Astrocyte (in vitro differentiated cells and primary cell): Measurements from ENCODE around the gene SST. TPM values are rescaled to one million over a fixed set of nuclear protein-coding genes. Genes with fewer than 3 reads are reported as not detected.
"Not testable (repeated sequence)": the region's sequence is repeated elsewhere in the genome, so short reads cannot be mapped to it uniquely, and the experiment has no call there.

Experiments
- DNase-seq: peaks from one replicate; pipeline ENCODE4 v3.0.0-alpha.2; 2010; ENCODE audit warnings: low read depth
- FAIRE-seq: peaks from 2 replicates; lab custom pipeline; 2011; peaks lifted over from hg19 to GRCh38; lab: Jason Lieb, UNC
- H2AFZ ChIP-seq: 2 replicates; pipeline ENCODE4 v1.6.0; 2012; ENCODE audit warnings: low read depth, low read length, inconsistent platforms
- H3K27ac ChIP-seq: 2 replicates; pipeline ENCODE4 v1.5.1; 2011; ENCODE audit warnings: low read depth, low read length, inconsistent platforms
- H3K27me3 ChIP-seq: 2 replicates; pipeline ENCODE4 v1.6.0; 2011; ENCODE audit warnings: low read length, inconsistent platforms; ENCODE audit not compliant: insufficient read depth
- H3K36me3 ChIP-seq: 2 replicates; pipeline ENCODE4 v1.5.1; 2011; ENCODE audit warnings: low read length, inconsistent platforms; ENCODE audit not compliant: insufficient read depth
- H3K4me1 ChIP-seq: 2 replicates; pipeline ENCODE4 v1.5.1; 2011; ENCODE audit warnings: low read length, inconsistent platforms; ENCODE audit not compliant: insufficient read depth
- H3K4me2 ChIP-seq: 2 replicates; pipeline ENCODE4 v1.6.0; 2012; ENCODE audit warnings: low read length, inconsistent platforms
- H3K4me3 ChIP-seq: 2 replicates; pipeline ENCODE4 v1.5.1; 2011; ENCODE audit warnings: low read depth, mild to moderate bottlenecking, low read length, inconsistent platforms; ENCODE audit not compliant: insufficient read depth
- H3K79me2 ChIP-seq: 2 replicates; pipeline ENCODE4 v1.6.0; 2012; ENCODE audit warnings: mild to moderate bottlenecking, low read length, inconsistent platforms; ENCODE audit not compliant: insufficient read depth
- H3K9ac ChIP-seq: 2 replicates; pipeline ENCODE4 v1.6.0; 2012; ENCODE audit warnings: mild to moderate bottlenecking, low read length, inconsistent platforms
- H3K9me3 ChIP-seq: 2 replicates; pipeline ENCODE4 v1.5.1; 2012; ENCODE audit warnings: low read depth, mild to moderate bottlenecking, low read length, inconsistent platforms; ENCODE audit not compliant: insufficient read depth
- H4K20me1 ChIP-seq: 2 replicates; pipeline ENCODE4 v1.6.0; 2012; ENCODE audit warnings: low read length, inconsistent platforms; ENCODE audit not compliant: insufficient read depth
- H3K27ac Mint-ChIP-seq: one replicate; pipeline ENCODE4 v1.8.0; 2021; ENCODE audit warnings: mild to moderate bottlenecking, mixed read lengths; ENCODE audit not compliant: unreplicated experiment
- H3K27me3 Mint-ChIP-seq: one replicate; pipeline ENCODE4 v1.8.0; 2021; ENCODE audit warnings: low read depth, mixed read lengths; ENCODE audit not compliant: unreplicated experiment
- H3K36me3 Mint-ChIP-seq: one replicate; pipeline ENCODE4 v1.8.0; 2021; ENCODE audit warnings: low read depth, mixed read lengths; ENCODE audit not compliant: unreplicated experiment
- H3K4me1 Mint-ChIP-seq: one replicate; pipeline ENCODE4 v1.8.0; 2021; ENCODE audit warnings: low read depth, mixed read lengths; ENCODE audit not compliant: unreplicated experiment
- H3K4me3 Mint-ChIP-seq: one replicate; pipeline ENCODE4 v1.8.0; 2021; ENCODE audit warnings: mild to moderate bottlenecking, moderate library complexity, mixed read lengths; ENCODE audit not compliant: unreplicated experiment
- H3K9me3 Mint-ChIP-seq: one replicate; pipeline ENCODE4 v1.8.0; 2021; ENCODE audit warnings: mild to moderate bottlenecking, mixed read lengths; ENCODE audit not compliant: unreplicated experiment
- CTCF ChIP-seq: IDR thresholded peaks from 2 replicates; pipeline ENCODE4 v1.5.1; 2011; ENCODE audit warnings: low read depth, mild to moderate bottlenecking, inconsistent platforms, low read length, moderate library complexity; ENCODE audit not compliant: insufficient read depth
- EZH2 ChIP-seq: IDR thresholded peaks from 2 replicates; pipeline ENCODE4 v1.6.1; 2012; ENCODE audit warnings: mild to moderate bottlenecking, low read length, inconsistent platforms; ENCODE audit not compliant: insufficient read depth
- total RNA-seq: library from RNA; stranded (reverse); gene quantifications from 2 replicates; pipeline ENCODE4 v1.2.1, GENCODE V29; 2021

SST gene
- total RNA-seq, 1 donor from 2014 or later, result 0.77 TPM

GRCh38 chr3:187684880-187685279 is 14.7 kb upstream of the SST start:
- Histone ChIP-seq H3K9ac (no peak overlapping the region), H3K27me3 (peaks cover 21% of the 10 kb centered on the region), H3K79me2 (no peaks in the 10 kb centered on the region), H3K4me3 (no peak overlapping the region), H3K36me3 (no peaks in the 10 kb centered on the region), H4K20me1 (no peaks in the 10 kb centered on the region), H2AFZ (no peak overlapping the region), H3K4me1 (no peaks in the 10 kb centered on the region), H3K9me3 (peaks cover 2% of the 10 kb centered on the region), H3K4me2 (no peak overlapping the region), H3K27ac (no peak overlapping the region)
- H3K36me3 Mint-ChIP-seq, result no peaks in the 10 kb centered on the region
- no peak for FAIRE-seq
- no peak overlapping the region for H3K4me3 Mint-ChIP-seq
- TF ChIP-seq EZH2 (no peak), CTCF (no peak)
- H3K27ac Mint-ChIP-seq, result no peak overlapping the region
- H3K9me3 Mint-ChIP-seq, result peaks cover 13% of the 10 kb centered on the region
- DNase-seq, result peak; percentile 72
- peaks cover 6% of the 10 kb centered on the region for H3K27me3 Mint-ChIP-seq
- no peaks in the 10 kb centered on the region for H3K4me1 Mint-ChIP-seq

GRCh38 chr3:187684444-187684843 is 14.2 kb upstream of the SST start:
- Mint-ChIP-seq H3K9me3 (peaks cover 13% of the 10 kb centered on the region), H3K27me3 (peaks cover 6% of the 10 kb centered on the region), H3K4me1 (peaks cover 2% of the 10 kb centered on the region), H3K27ac (no peak overlapping the region), H3K36me3 (no peaks in the 10 kb centered on the region), H3K4me3 (no peak overlapping the region)
- Histone ChIP-seq H3K9me3 (peaks cover 2% of the 10 kb centered on the region), H3K27me3 (peaks cover 21% of the 10 kb centered on the region), H3K27ac (no peak overlapping the region), H3K4me3 (no peak overlapping the region), H4K20me1 (no peaks in the 10 kb centered on the region), H3K9ac (no peak overlapping the region), H3K36me3 (no peaks in the 10 kb centered on the region), H3K4me1 (no peaks in the 10 kb centered on the region), H3K79me2 (no peaks in the 10 kb centered on the region), H2AFZ (no peak overlapping the region), H3K4me2 (no peak overlapping the region)
- no peak for TF ChIP-seq CTCF
- no peak for FAIRE-seq
- no peak for DNase-seq

DNA sequence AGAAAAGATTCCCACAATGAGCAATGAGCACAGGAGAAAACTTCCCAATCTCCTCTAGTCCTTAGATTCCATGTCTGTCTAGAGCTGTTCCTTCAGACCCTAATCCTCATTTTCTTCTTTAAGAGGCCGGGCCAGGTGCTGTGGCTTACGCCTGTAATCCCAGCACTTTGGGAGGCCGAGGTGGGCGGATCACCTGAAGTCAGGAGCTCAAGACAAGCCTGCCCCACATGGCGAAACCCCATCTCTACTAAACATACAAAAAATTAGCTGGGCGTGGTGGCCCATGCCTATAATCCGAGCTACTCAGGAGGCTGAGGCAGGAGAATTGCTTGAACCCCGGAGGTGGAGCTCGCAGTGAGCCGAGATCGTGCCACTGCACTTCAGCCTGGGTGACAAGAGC is 11.6 kb upstream of the SST start:
- H3K4me2 ChIP-seq, H3K4me3 Mint-ChIP-seq, H3K27me3 Mint-ChIP-seq, H3K27ac ChIP-seq, H3K9me3 ChIP-seq, H3K79me2 ChIP-seq, H3K4me1 ChIP-seq, H3K36me3 Mint-ChIP-seq, H2AFZ ChIP-seq, H3K9ac ChIP-seq, FAIRE-seq, H3K4me3 ChIP-seq, H3K27ac Mint-ChIP-seq, H3K4me1 Mint-ChIP-seq, H3K36me3 ChIP-seq, H4K20me1 ChIP-seq, DNase-seq, H3K9me3 Mint-ChIP-seq: not testable (repeated sequence)
- peaks cover 16% of the 10 kb centered on the region for H3K27me3 ChIP-seq
